Measurements from ENCODE around the gene PLA2G4A. TPM values are rescaled to one million over a fixed set of nuclear protein-coding genes. Genes with fewer than 3 reads are reported as not detected.

PLA2G4A gene
- polyA plus RNA-seq, 1 of the 3 experiments (the other 2 are of a cell fraction): 0.26 TPM

GRCh38 chr1:186831168-186831567 lies 2.4 kb downstream of the PLA2G4A start (continued):
- no peak for TF ChIP-seq ZBTB33 (IDR thresholded peaks at IDR 0.05; ENCODE audit: borderline replicate concordance, low read depth)
- TF ChIP-seq SMC3 (IDR thresholded peaks at IDR 0.05; ENCODE audit: low read depth, low read length): no peak
- TF ChIP-seq FOSL2 (IDR thresholded peaks at IDR 0.05; ENCODE audit: borderline replicate concordance, low read depth): no peak
- TF ChIP-seq RCOR1 (IDR thresholded peaks at IDR 0.05; ENCODE audit: low read length): no peak
- no peak for TF ChIP-seq CHD2 (IDR thresholded peaks at IDR 0.05; ENCODE audit: low read length, partially characterized antibody)

GRCh38 chr1:186834399-186834958 lies 5.7 kb downstream of the PLA2G4A start:
- ChIA-PET CTCF (no interaction called here), POLR2A (no interaction called here)
- Histone ChIP-seq H3K4me3 (ENCODE audit: low read depth in 2 of 2, low read length in 1 of 2) (no peak overlapping the region), H3K9me2 (no peaks in the 10 kb centered on the region), H2AFZ (ENCODE audit: low read depth) (no peak overlapping the region), H3K79me2 (ENCODE audit: insufficient read depth) (no peaks in the 10 kb centered on the region), H3K36me3 (replicated peaks in 1 of 2; ENCODE audit: control insufficient read depth in 1 of 2, insufficient read depth in 2 of 2, low read length in 1 of 2) (no peaks in the 10 kb centered on the region), H3K9ac (no peak overlapping the region), H3K27me3 (ENCODE audit: insufficient read depth) (no peaks in the 10 kb centered on the region; the same call in 1 of the 2 replicates), H3K9me3 (no peaks in the 10 kb centered on the region), H3K27ac (ENCODE audit: low read depth in 2 of 2, low read length in 1 of 2) (no peak overlapping the region), H4K20me1 (ENCODE audit: insufficient read depth) (no peaks in the 10 kb centered on the region), H3K4me1 (ENCODE audit: control insufficient read depth in 1 of 2, insufficient read depth in 2 of 2, low read depth in 1 of 2, low read length in 1 of 2) (peaks cover 0 to 5% of the 10 kb centered on the region in 2 experiments; a peak in 1 of 4 replicates), H3K4me2 (no peak overlapping the region), H3F3A (replicated peaks; ENCODE audit: insufficient read depth) (no peaks in the 10 kb centered on the region)
- no peak for DNase-seq
- TF ChIP-seq RCOR1 (IDR thresholded peaks at IDR 0.05; ENCODE audit: low read length) (no peak), NFIC (IDR thresholded peaks at IDR 0.05; ENCODE audit: borderline replicate concordance) (no peak), PBX3 (IDR thresholded peaks at IDR 0.05) (no peak), TEAD4 (IDR thresholded peaks at IDR 0.05; ENCODE audit: borderline replicate concordance, insufficient read depth) (no peak), TCF12 (IDR thresholded peaks at IDR 0.05) (no peak), REST (IDR thresholded peaks at IDR 0.05; ENCODE audit: low read depth, low read length) (no peak), SIN3A (IDR thresholded peaks at IDR 0.05; ENCODE audit: borderline replicate concordance, low read depth, low read length) (no peak), POLR2AphosphoS5 (IDR thresholded peaks at IDR 0.05; ENCODE audit: low read depth, low read length) (no peak), NRF1 (IDR thresholded peaks at IDR 0.05; ENCODE audit: low read depth, low read length) (no peak), FOXJ3 (CRISPR knock-in tag; IDR thresholded peaks at IDR 0.05) (no peak), GATA2 (CRISPR knock-in tag; IDR thresholded peaks at IDR 0.05) (no peak), SMC3 (IDR thresholded peaks at IDR 0.05; ENCODE audit: low read depth, low read length) (no peak), USF2 (IDR thresholded peaks at IDR 0.05; ENCODE audit: borderline replicate concordance, low read depth, low read length) (no peak)
- 22% methylated on average over 4 of the region's 4 CpGs for WGBS (ENCODE audit: low lambda C conversion rate)
